Activated T-helper 1 cell treated with anti-CD3 and anti-CD28 coated beads, Interleukin-2, amount 50 U/mL, for 16 hours (primary cell): Measurements from ENCODE around the gene EPG5.
"Not testable (repeated sequence)": the region's sequence is repeated elsewhere in the genome, so short reads cannot be mapped to it uniquely, and the experiment has no call there.

ENCODE experiments used
- DNase-seq, 2 donors: peaks; one replicate each; pipeline ENCODE4 v3.0.0-alpha.2; 2020; ENCODE audit warnings: low read depth in 1 of 2, low spot score in 1 of 2

The EPG5 gene

GRCh38 chr18:45818765-45819164 is 148.4 kb downstream of the EPG5 start:
- not testable (repeated sequence) for DNase-seq

- no peak for DNase-seq
Observed at GRCh38 chr18:45817543-45817942, 149.6 kb downstream of the EPG5 start.

- DNase-seq = not testable (repeated sequence)
Observed at GRCh38 chr18:45814733-45815132, 152.4 kb downstream of the EPG5 start.

- not testable (repeated sequence) for DNase-seq
Observed at GRCh38 chr18:45807144-45807543, 160.0 kb downstream of the EPG5 start.

- no peak for DNase-seq
Observed at GRCh38 chr18:45806226-45806625, 160.9 kb downstream of the EPG5 start.

GRCh38 chr18:45805551-45805950 is 161.6 kb downstream of the EPG5 start:
- no peak for DNase-seq

GRCh38 chr18:45802814-45803492 is 164.2 kb downstream of the EPG5 start:
- DNase-seq = no peak

GRCh38 chr18:45801416-45802004 is 165.6 kb downstream of the EPG5 start:
- DNase-seq = no peak
